Neural cell (in vitro differentiated cells): Measurements from ENCODE around the gene BCL2L12.

Experiments used
- EP300 ChIP-seq: fragments of 450-650 bp; conservative IDR thresholded peaks from 2 replicates; pipeline ENCODE4 v1.6.1; 2014; ENCODE audit warnings: antibody characterized with exemption, mild to moderate bottlenecking, moderate library complexity; ENCODE audit not compliant: poor library complexity, severe bottlenecking
- EZH2 ChIP-seq: fragments of 200-600, 300-800 bp; shearing (Covaris generic), sonication (generic); IDR thresholded peaks from 2 replicates; pipeline ENCODE4 v1.6.1; 2014; ENCODE audit warnings: antibody characterized with exemption, low read length, borderline replicate concordance, mild to moderate bottlenecking; ENCODE audit not compliant: insufficient read depth, poor library complexity, severe bottlenecking
- POLR2AphosphoS5 ChIP-seq: IDR thresholded peaks from 2 replicates; pipeline ENCODE4 v1.6.1; 2012
- RAD21 ChIP-seq: fragments of 450-650 bp; conservative IDR thresholded peaks from 2 replicates; pipeline ENCODE4 v1.6.1; 2014; ENCODE audit warnings: antibody characterized with exemption, mild to moderate bottlenecking, moderate library complexity
- SMC3 ChIP-seq: fragments of 450-650 bp; conservative IDR thresholded peaks from 2 replicates; pipeline ENCODE4 v1.6.1; 2014; ENCODE audit warnings: antibody characterized with exemption, mild to moderate bottlenecking, moderate library complexity; ENCODE audit not compliant: poor library complexity
- TAF1 ChIP-seq: IDR thresholded peaks from 2 replicates; pipeline ENCODE4 v1.6.1; 2012; ENCODE audit warnings: low read depth
- TF ChIP-seq, protein P1 (sequence below): fragments of 450-650 bp; IDR thresholded peaks from 2 replicates; pipeline ENCODE4 v1.5.1; 2014; ENCODE audit warnings: antibody characterized with exemption, mild to moderate bottlenecking, moderate library complexity; ENCODE audit not compliant: poor library complexity, severe bottlenecking
- TF ChIP-seq, protein P2 (sequence below): IDR thresholded peaks from 2 replicates; pipeline ENCODE4 v1.6.1; 2012; ENCODE audit warnings: borderline replicate concordance

DNA sequence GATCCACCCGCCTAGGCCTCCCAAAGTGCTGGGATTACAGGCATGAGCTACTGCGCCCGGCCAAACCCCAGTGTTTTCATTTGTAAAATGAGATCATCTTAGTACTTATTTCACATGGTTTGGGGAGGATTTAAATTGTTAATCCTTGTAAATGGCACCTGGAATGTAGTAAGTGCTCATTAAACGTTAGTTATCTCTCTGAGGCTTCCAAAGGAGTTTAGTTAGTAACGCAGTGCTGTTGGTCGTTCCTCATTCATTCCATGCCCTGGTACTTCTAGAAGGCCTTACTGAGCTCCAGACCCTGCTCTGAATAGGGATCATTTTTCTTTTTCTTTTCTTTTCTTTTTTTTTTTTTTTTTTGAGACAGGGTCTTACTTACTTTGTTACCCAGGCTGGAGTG, 30.4 kb downstream of the BCL2L12 start:
- TF ChIP-seq, protein P1, sequence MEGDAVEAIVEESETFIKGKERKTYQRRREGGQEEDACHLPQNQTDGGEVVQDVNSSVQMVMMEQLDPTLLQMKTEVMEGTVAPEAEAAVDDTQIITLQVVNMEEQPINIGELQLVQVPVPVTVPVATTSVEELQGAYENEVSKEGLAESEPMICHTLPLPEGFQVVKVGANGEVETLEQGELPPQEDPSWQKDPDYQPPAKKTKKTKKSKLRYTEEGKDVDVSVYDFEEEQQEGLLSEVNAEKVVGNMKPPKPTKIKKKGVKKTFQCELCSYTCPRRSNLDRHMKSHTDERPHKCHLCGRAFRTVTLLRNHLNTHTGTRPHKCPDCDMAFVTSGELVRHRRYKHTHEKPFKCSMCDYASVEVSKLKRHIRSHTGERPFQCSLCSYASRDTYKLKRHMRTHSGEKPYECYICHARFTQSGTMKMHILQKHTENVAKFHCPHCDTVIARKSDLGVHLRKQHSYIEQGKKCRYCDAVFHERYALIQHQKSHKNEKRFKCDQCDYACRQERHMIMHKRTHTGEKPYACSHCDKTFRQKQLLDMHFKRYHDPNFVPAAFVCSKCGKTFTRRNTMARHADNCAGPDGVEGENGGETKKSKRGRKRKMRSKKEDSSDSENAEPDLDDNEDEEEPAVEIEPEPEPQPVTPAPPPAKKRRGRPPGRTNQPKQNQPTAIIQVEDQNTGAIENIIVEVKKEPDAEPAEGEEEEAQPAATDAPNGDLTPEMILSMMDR: no peak
- no peak for TF ChIP-seq EZH2
- TF ChIP-seq RAD21: no peak
- no peak for TF ChIP-seq POLR2AphosphoS5
- TF ChIP-seq, protein P2, sequence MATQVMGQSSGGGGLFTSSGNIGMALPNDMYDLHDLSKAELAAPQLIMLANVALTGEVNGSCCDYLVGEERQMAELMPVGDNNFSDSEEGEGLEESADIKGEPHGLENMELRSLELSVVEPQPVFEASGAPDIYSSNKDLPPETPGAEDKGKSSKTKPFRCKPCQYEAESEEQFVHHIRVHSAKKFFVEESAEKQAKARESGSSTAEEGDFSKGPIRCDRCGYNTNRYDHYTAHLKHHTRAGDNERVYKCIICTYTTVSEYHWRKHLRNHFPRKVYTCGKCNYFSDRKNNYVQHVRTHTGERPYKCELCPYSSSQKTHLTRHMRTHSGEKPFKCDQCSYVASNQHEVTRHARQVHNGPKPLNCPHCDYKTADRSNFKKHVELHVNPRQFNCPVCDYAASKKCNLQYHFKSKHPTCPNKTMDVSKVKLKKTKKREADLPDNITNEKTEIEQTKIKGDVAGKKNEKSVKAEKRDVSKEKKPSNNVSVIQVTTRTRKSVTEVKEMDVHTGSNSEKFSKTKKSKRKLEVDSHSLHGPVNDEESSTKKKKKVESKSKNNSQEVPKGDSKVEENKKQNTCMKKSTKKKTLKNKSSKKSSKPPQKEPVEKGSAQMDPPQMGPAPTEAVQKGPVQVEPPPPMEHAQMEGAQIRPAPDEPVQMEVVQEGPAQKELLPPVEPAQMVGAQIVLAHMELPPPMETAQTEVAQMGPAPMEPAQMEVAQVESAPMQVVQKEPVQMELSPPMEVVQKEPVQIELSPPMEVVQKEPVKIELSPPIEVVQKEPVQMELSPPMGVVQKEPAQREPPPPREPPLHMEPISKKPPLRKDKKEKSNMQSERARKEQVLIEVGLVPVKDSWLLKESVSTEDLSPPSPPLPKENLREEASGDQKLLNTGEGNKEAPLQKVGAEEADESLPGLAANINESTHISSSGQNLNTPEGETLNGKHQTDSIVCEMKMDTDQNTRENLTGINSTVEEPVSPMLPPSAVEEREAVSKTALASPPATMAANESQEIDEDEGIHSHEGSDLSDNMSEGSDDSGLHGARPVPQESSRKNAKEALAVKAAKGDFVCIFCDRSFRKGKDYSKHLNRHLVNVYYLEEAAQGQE: no peak
- no peak for TF ChIP-seq EP300
- TF ChIP-seq TAF1: no peak
- no peak for TF ChIP-seq SMC3
